SU-DHL-6 (cell line): ENCODE results near the gene TNS3.
A peak's percentile ranks its signal among the peaks of the same experiment; 100 is the strongest.

Experiments used
- H2AFZ ChIP-seq: fragments of 200-600 bp; sonication (generic); 2 replicates; pipeline ENCODE4 v1.6.1; 2014; ENCODE audit warnings: low read depth, mild to moderate bottlenecking, moderate library complexity, mixed read lengths, antibody characterized with exemption, low read length; ENCODE audit not compliant: severe bottlenecking
- H3F3A ChIP-seq: fragments of 200-600 bp; shearing (Covaris generic); 2 replicates; pipeline ENCODE4 v1.6.0; 2016; ENCODE audit warnings: antibody characterized with exemption, mild to moderate bottlenecking; ENCODE audit not compliant: insufficient read depth
- H3K27ac ChIP-seq: fragments of 200-600 bp; sonication (generic); 2 replicates; pipeline ENCODE4 v1.5.1; 2016; ENCODE audit warnings: low read depth, mild to moderate bottlenecking, low read length, moderate library complexity, mixed read lengths
- H3K27me3 ChIP-seq: fragments of 200-600 bp; sonication (generic), shearing (Covaris generic); 2 replicates; pipeline ENCODE4 v1.6.0; 2014; ENCODE audit warnings: mild to moderate bottlenecking, low read length
- H3K36me3 ChIP-seq: fragments of 200-600 bp; sonication (generic); 2 replicates; pipeline ENCODE4 v1.6.1; 2014; ENCODE audit warnings: mild to moderate bottlenecking, low read length, mixed read lengths
- H3K4me2 ChIP-seq: fragments of 300-600, 200-600 bp; shearing (Covaris generic), sonication (generic); 2 replicates; pipeline ENCODE4 v1.6.0; 2014; ENCODE audit warnings: low read length, low read depth, mild to moderate bottlenecking; ENCODE audit not compliant: poor library complexity, severe bottlenecking
- H3K4me3 ChIP-seq: fragments of 200-600 bp; sonication (generic); 2 replicates; pipeline ENCODE4 v1.5.1; 2014; ENCODE audit warnings: antibody characterized with exemption, low read length, mild to moderate bottlenecking, mixed read lengths; ENCODE audit not compliant: insufficient read depth, poor library complexity, severe bottlenecking
- H3K79me2 ChIP-seq: fragments of 200-600 bp; sonication (generic); 2 replicates; pipeline ENCODE4 v1.6.1; 2014; ENCODE audit warnings: mild to moderate bottlenecking, low read length, moderate library complexity; ENCODE audit not compliant: insufficient read depth
- H3K9ac ChIP-seq: fragments of 200-600 bp; sonication (generic); 2 replicates; pipeline ENCODE4 v1.7.0; 2014; ENCODE audit warnings: mild to moderate bottlenecking, low read length
- H3K9me2 ChIP-seq: fragments of 200-600 bp; sonication (generic); replicated peaks from 2 replicates; pipeline ENCODE4 v1.6.1; 2014; ENCODE audit warnings: low read length; ENCODE audit not compliant: insufficient read depth
- H3K9me3 ChIP-seq: fragments of 200-600 bp; sonication (generic); 2 replicates; pipeline ENCODE4 v1.6.1; 2014; ENCODE audit warnings: low read length, mixed read lengths; ENCODE audit not compliant: insufficient read depth
- H4K20me1 ChIP-seq: fragments of 200-600 bp; sonication (generic); 2 replicates; pipeline ENCODE4 v1.6.1; 2014; ENCODE audit warnings: low read depth, mild to moderate bottlenecking, antibody characterized with exemption, low read length, moderate library complexity, mixed read lengths
- EZH2phosphoT487 ChIP-seq: fragments of 200-600 bp; sonication (generic), shearing (Covaris generic); conservative IDR thresholded peaks from 2 replicates; pipeline ENCODE4 v1.6.1; 2018; ENCODE audit warnings: mild to moderate bottlenecking, antibody characterized with exemption, low read length, moderate library complexity, mixed read lengths
- TF ChIP-seq, protein P1 (sequence below): fragments of 200-600 bp; sonication (generic); IDR thresholded peaks from one replicate; pipeline ENCODE4 v1.5.1; 2017; ENCODE audit warnings: antibody characterized with exemption, mild to moderate bottlenecking, low read length, moderate library complexity; ENCODE audit not compliant: insufficient read depth, poor library complexity, severe bottlenecking

TNS3 gene

DNA sequence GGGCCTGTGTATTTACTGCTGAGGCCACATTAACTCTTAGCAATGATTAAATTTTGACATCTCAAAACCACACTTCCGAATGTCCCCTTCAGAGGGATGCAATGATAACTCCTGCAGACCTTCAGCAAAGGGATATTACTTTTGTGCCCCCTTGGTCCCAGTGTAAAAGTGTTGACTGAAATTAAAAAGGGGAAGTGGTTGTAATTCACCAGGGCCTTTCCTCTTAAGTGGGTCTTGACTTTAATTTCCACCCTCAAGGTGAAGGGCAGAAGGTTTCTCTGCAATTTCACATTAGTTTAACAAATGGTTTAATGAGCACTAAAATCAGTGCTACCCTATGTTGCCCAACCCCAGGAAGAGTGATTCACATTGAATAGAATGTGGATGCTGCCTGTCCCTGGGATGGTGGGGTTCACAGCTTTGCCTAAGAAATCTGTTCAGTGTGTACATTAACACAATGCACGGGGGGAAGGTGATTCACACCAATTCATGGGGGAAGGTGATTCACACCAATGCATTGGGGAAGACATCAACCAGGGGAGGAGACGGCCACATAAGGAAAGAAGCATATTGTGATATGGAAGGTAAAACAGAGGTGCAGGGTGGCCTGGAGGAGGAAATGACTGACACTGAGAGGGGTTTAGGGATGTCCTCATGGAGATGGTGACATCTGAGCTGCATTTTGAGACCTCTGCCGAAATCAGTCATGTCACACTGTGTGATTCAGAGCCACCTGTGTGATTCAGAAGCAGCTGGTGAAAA is 19.4 kb upstream of the TNS3 start:
- Histone ChIP-seq H3K9ac (peak overlapping the region; percentile 49), H3K79me2 (no peaks in the 10 kb centered on the region), H3K27me3 (no peaks in the 10 kb centered on the region), H3K9me3 (peaks cover 23% of the 10 kb centered on the region; the same call in 1 of the 2 replicates), H3F3A (peaks cover 26% of the 10 kb centered on the region), H3K4me3 (peak overlapping the region; percentile 17), H3K9me2 (no peaks in the 10 kb centered on the region), H2AFZ (peak overlapping the region; percentile 73), H3K27ac (peak overlapping the region; percentile 95), H3K4me2 (peak overlapping the region; percentile 62), H4K20me1 (no peaks in the 10 kb centered on the region), H3K36me3 (no peaks in the 10 kb centered on the region; the same call in 1 of the 2 replicates)
- no peak for TF ChIP-seq EZH2phosphoT487
- TF ChIP-seq, protein P1, sequence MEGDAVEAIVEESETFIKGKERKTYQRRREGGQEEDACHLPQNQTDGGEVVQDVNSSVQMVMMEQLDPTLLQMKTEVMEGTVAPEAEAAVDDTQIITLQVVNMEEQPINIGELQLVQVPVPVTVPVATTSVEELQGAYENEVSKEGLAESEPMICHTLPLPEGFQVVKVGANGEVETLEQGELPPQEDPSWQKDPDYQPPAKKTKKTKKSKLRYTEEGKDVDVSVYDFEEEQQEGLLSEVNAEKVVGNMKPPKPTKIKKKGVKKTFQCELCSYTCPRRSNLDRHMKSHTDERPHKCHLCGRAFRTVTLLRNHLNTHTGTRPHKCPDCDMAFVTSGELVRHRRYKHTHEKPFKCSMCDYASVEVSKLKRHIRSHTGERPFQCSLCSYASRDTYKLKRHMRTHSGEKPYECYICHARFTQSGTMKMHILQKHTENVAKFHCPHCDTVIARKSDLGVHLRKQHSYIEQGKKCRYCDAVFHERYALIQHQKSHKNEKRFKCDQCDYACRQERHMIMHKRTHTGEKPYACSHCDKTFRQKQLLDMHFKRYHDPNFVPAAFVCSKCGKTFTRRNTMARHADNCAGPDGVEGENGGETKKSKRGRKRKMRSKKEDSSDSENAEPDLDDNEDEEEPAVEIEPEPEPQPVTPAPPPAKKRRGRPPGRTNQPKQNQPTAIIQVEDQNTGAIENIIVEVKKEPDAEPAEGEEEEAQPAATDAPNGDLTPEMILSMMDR, result no peak

GRCh38 chr7:47600199-47601118 is 18.5 kb upstream of the TNS3 start:
- Histone ChIP-seq H3K27me3 (no peaks in the 10 kb centered on the region), H3K9me3 (peaks cover 23% of the 10 kb centered on the region; the same call in 1 of the 2 replicates), H3K4me3 (peak overlapping the region; percentile 6), H3K36me3 (no peaks in the 10 kb centered on the region; the same call in 1 of the 2 replicates), H4K20me1 (no peaks in the 10 kb centered on the region), H3K4me2 (peak overlapping the region; percentile 62), H3K79me2 (no peaks in the 10 kb centered on the region), H2AFZ (peak overlapping the region; percentile 73), H3K27ac (peak overlapping the region; percentile 95), H3K9ac (peak overlapping the region; percentile 49), H3F3A (peaks cover 26% of the 10 kb centered on the region), H3K9me2 (no peaks in the 10 kb centered on the region)
- TF ChIP-seq, protein P1, result no peak
- TF ChIP-seq EZH2phosphoT487, result no peak

DNA sequence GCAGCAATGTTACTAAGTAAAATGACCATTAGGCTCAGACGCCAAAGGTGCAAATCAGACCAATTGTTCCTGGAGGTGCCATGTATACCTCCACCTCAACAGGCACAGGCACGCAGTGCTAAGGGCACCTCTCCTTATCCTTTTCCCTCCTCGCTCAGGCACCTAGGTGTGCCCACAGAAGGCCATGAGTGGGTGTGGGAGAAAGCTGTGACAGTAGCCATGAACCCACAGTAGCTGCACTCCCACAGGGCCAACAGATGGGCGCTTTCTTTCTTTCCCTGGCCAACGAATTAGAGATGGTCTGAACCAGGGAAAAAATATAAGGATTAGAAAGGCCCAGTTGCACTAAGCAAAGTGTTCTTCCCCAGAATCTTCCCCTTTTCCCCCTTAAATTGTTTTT is 15.5 kb upstream of the TNS3 start:
- no peak overlapping the region for H3K4me3 ChIP-seq
- H3K4me2 ChIP-seq, result no peak overlapping the region
- H3K27me3 ChIP-seq, result no peaks in the 10 kb centered on the region
- TF ChIP-seq, protein P1, result no peak
- TF ChIP-seq EZH2phosphoT487, result no peak
- H3K79me2 ChIP-seq, result no peaks in the 10 kb centered on the region
- H2AFZ ChIP-seq, result no peak overlapping the region
- H3F3A ChIP-seq, result peaks cover 23% of the 10 kb centered on the region
- no peak overlapping the region for H3K9ac ChIP-seq
- no peak overlapping the region for H3K27ac ChIP-seq
- no peaks in the 10 kb centered on the region; the same call in 1 of the 2 replicates for H3K36me3 ChIP-seq
- H3K9me2 ChIP-seq, result no peaks in the 10 kb centered on the region
- no peaks in the 10 kb centered on the region for H4K20me1 ChIP-seq
- peaks cover 23% of the 10 kb centered on the region; the same call in 1 of the 2 replicates for H3K9me3 ChIP-seq
